WTC11 (cell line): Measurements from ENCODE around the gene ZSCAN23.

Experiments used
- JUN ChIP-seq: sonication (generic); formaldehyde crosslinking; IDR thresholded peaks from 2 replicates; pipeline ENCODE4 v1.8.0; 2023; ENCODE audit warnings: mild to moderate bottlenecking, missing genetic modification reagents
- NFYB ChIP-seq: sonication (generic); formaldehyde crosslinking; conservative IDR thresholded peaks from 2 replicates; pipeline ENCODE4 v1.8.0; 2022; ENCODE audit warnings: low read depth, missing genetic modification reagents
- NR3C1 ChIP-seq: sonication (generic); formaldehyde crosslinking; conservative IDR thresholded peaks from 2 replicates; pipeline ENCODE4 v1.8.1; 2023; ENCODE audit warnings: low read depth, mild to moderate bottlenecking, missing genetic modification reagents
- TEAD4 ChIP-seq: sonication (generic); formaldehyde crosslinking; IDR thresholded peaks from 2 replicates; pipeline ENCODE4 v1.8.0; 2022; ENCODE audit warnings: mild to moderate bottlenecking, missing genetic modification reagents
- TF ChIP-seq, protein P1 (sequence below): fragments of 200-600 bp; IDR thresholded peaks from 2 replicates; pipeline ENCODE4 v1.8.0; 2022; ENCODE audit warnings: antibody characterized with exemption
- TF ChIP-seq, protein P2 (sequence below): sonication (generic); formaldehyde crosslinking; IDR thresholded peaks from 2 replicates; pipeline ENCODE4 v1.8.1; 2022; ENCODE audit warnings: missing genetic modification reagents, borderline replicate concordance

DNA sequence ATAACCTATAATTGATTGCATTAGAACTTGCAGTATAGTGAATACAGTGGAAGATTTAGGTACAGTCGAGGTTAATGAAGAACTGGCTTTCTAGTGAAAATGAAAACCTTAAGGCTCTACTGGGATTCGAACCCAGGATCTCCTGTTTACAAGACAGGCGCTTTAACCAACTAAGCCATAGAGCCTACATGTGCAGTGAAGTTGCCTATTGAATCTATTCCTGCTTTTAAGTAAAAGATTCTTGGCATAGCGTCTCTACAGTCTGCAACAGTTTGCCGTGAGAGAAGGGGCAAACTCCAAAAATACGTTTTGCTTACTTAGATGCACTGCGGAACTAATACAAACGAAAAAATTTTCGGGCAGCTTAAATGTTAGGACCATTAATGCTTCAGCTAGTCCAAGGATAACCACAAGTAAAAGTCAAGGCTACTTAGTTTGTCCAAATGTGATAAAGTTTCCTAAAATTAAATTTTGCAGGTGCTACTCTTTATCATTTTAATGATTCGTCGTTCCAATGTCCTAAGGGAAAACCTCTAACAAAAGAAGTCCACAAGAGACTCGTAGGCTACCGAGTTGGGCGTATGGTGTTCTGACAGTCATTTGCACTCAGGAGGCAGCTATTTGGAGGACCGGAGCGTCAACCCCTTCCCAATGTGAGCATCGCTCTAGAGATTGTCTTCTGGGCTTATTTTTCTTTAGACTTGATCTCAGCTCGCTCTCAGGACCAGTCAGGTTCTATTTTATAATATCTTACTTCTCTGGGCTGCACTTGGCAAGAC is 31.3 kb upstream of the ZSCAN23 start:
- TF ChIP-seq NFYB (CRISPR knock-in tag) (no peak), TEAD4 (CRISPR knock-in tag) (no peak), NR3C1 (CRISPR knock-in tag) (no peak), JUN (no peak)
- TF ChIP-seq, protein P1, sequence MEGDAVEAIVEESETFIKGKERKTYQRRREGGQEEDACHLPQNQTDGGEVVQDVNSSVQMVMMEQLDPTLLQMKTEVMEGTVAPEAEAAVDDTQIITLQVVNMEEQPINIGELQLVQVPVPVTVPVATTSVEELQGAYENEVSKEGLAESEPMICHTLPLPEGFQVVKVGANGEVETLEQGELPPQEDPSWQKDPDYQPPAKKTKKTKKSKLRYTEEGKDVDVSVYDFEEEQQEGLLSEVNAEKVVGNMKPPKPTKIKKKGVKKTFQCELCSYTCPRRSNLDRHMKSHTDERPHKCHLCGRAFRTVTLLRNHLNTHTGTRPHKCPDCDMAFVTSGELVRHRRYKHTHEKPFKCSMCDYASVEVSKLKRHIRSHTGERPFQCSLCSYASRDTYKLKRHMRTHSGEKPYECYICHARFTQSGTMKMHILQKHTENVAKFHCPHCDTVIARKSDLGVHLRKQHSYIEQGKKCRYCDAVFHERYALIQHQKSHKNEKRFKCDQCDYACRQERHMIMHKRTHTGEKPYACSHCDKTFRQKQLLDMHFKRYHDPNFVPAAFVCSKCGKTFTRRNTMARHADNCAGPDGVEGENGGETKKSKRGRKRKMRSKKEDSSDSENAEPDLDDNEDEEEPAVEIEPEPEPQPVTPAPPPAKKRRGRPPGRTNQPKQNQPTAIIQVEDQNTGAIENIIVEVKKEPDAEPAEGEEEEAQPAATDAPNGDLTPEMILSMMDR = no peak
- TF ChIP-seq, protein P2, sequence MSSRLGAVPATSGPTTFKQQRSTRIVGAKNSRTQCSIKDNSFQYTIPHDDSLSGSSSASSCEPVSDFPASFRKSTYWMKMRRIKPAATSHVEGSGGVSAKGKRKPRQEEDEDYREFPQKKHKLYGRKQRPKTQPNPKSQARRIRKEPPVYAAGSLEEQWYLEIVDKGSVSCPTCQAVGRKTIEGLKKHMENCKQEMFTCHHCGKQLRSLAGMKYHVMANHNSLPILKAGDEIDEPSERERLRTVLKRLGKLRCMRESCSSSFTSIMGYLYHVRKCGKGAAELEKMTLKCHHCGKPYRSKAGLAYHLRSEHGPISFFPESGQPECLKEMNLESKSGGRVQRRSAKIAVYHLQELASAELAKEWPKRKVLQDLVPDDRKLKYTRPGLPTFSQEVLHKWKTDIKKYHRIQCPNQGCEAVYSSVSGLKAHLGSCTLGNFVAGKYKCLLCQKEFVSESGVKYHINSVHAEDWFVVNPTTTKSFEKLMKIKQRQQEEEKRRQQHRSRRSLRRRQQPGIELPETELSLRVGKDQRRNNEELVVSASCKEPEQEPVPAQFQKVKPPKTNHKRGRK (CRISPR knock-in tag) = no peak
